Myocyte (in vitro differentiated cells): ENCODE results near the gene TGM5. TPM values are rescaled to one million over a fixed set of nuclear protein-coding genes. Genes with fewer than 3 reads are reported as not detected.
A peak's percentile ranks its signal among the peaks of the same experiment; 100 is the strongest.
"Not testable (repeated sequence)": the region's sequence is repeated elsewhere in the genome, so short reads cannot be mapped to it uniquely, and the experiment has no call there.

Source experiments
- DNase-seq: peaks from one replicate; pipeline ENCODE4 v3.0.0-alpha.2; 2012; ENCODE audit warnings: low read depth
- total RNA-seq: library from RNA; depleted of rRNA; stranded (reverse); fragments of >200 nt; gene quantifications from 2 replicates; pipeline ENCODE4 v1.2.3, GENCODE V29; 2014

TGM5 gene
- total RNA-seq, 1 donor from 2014 or later, result not detected

- no peak for DNase-seq
These were observed 47.6 kb downstream of the TGM5 start for GRCh38 chr15:43218908-43219706.

DNA sequence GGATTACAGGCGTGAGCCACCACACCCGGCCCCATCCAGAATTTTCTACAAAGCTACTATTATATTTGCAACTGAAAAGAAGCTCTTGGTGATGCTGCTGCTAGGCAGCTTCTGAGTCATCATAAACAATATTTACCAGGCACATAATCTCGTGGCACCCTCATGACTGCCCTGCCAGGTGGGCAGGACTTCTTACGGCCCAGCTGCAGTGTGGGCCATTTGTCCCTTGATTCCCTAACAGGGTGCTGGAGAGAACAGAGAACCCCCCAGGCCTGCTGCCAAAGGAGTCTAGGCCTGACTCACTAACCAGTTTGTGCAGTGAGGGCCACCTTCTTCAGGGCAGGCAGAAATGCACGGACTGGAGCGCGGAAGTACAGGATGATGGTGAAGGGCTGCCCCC is 50.8 kb downstream of the TGM5 start:
- DNase-seq, result peak; percentile 20

DNA sequence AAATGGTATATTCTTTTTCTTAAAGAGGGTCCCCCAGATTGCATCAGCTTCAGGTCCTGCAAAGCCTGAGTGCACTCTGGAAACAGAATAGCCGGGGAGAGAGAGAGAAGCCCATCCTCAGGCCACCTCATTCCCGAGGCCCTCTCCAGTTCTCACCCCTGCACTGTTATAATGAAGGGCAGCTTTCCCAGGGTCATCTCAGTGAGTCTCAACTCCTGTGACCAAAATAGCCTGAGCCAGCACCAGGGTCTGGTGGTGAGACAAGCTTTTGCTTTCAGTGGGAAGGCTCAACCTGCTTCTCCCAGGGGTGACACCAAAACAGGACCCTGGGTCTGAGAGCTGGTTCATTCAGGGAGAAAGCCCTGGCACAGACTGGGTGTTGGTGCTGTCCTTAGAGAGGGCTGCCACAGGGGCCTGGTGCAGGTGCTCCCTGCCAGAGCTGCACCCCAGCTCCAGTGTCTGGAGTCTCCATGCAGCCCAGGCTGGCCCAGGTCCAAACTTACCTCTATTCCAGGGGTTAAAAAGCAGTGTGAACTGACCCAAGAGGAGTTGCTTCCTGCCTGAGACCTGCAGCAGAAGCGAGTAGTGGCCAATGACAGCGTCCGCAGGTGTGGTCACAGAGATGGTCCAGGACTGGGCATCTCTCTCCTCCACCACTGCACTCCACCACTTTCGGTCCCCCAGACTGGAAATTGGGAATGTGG is 52.0 kb downstream of the TGM5 start:
- DNase-seq, result no peak

GRCh38 chr15:43214169-43214568 is 52.6 kb downstream of the TGM5 start:
- no peak for DNase-seq

DNA sequence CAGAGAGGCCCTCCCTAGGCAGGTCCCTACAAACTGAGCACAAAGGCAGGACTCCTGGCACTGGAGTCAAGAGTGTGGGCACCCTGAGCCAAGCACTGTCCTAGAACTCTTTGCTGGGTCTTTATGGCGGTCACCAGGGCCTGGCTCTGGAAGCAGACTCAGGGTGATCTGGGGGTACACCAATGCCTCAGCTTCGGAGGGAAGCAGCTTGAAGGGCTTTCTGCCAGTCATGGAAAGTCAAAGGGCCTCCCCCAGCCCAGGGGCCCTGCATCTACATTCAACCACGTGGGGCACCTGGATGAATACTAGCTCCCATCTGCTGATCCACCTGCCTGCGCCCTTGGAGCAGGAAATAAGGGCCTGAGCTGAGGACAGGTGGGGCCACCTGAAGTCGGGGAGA is 53.3 kb downstream of the TGM5 start:
- DNase-seq, result no peak

DNA sequence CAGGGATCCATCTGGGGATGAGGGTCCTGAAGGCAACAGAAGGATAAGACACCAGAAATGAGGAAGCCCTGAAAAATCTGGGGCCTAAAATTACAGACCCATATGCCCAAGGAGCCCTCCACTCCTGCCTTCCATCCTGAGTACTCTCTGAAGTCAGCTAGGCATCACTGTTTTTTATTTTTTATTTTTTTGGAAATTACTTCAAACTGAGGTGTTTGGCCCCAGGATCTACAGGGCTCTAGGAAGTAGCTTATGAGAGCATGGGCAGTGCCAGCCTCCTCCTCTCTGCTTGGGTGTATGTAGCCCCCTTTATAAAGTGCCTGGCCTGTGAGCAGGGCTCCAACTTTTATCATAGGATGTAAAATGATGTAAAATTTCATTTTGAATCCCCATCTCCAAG is 53.8 kb downstream of the TGM5 start:
- no peak for DNase-seq

- peak; percentile 17 for DNase-seq
These were observed 54.4 kb downstream of the TGM5 start for GRCh38 chr15:43212299-43212698.

GRCh38 chr15:43211224-43211735 is 55.4 kb downstream of the TGM5 start:
- DNase-seq, result no peak

GRCh38 chr15:43210807-43211206 is 55.9 kb downstream of the TGM5 start:
- DNase-seq, result no peak

DNA sequence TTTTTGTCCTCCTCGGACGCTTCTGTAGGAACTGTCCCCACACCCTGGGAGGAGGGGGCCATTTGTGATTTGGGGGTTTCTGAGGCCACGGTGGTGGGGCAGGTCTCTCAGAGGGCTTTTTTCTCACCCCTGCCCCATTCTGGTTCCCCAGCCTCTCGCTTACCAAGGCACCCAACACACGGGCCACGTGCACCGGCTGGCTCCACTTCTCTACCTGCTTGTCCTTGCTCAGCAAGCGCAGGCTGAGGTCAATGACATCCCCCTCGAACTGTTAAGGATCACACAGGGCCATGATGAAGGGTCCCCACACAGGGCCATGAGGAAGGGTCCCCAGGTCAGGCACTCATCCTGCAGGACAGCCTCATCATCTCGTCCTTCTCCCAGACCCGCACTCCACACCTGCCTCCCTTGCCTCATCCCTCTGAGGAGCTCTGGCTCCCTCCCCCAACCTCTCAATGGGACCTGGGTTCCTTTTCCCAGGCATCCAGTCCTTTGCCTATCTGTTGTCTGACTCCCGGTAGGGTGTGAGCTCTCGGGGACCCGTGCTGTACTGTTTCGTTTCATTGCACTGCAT is 56.5 kb downstream of the TGM5 start:
- DNase-seq, result no peak

GRCh38 chr15:43209059-43209824 is 57.5 kb downstream of the TGM5 start:
- no peak for DNase-seq

GRCh38 chr15:43208052-43209002 is 58.4 kb downstream of the TGM5 start:
- DNase-seq, result no peak

GRCh38 chr15:43207024-43207423 is 59.7 kb downstream of the TGM5 start:
- no peak for DNase-seq

- no peak for DNase-seq
These were observed 60.7 kb downstream of the TGM5 start for GRCh38 chr15:43206054-43206453.

GRCh38 chr15:43204016-43204901 is 62.5 kb downstream of the TGM5 start:
- peak; percentile 52 for DNase-seq

DNA sequence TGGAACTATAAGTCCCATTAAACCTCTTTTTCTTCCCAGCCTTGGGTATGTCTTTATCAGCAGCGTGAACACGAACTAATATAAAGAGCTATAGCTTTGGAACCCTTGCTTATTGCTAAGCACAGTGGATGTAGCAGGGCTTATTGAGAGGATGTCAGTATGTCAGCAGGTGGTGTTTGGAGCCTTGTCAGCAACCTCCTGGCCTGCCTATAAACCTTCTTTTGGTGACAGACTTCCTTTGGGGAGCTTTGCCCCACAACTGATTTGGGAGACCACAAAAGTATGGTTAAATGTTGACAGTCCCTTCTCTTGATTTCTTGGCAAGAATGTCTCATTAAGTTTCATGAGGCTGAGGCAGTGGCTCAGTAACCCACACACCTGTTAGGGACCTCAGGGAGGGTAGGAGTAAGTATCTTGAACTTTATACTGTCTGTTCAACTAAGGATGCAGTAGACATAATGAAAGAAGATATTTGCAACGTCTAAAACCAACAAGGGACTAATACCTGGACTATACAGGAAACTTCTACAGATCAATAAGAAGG is 66.7 kb downstream of the TGM5 start:
- DNase-seq, result no peak

DNA sequence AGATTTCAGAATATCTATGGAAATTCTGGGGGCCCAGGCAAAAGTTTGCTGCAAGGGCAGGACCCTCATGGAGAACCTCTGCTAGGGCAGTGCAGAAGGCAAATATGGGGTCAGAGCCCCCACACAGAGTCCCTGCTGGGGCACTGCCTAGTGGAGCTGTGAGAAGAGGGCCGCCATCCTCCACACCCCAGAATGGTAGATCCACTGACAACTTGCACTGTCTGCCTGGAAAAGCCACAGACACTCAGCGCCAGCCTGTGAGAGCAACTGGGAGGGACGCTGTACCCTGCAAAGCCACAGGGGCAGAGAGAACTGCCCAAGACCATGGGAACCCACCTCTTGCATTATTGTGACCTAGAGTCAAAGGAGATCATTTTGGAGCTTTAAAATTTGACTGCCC is 67.7 kb downstream of the TGM5 start:
- no peak for DNase-seq

DNA sequence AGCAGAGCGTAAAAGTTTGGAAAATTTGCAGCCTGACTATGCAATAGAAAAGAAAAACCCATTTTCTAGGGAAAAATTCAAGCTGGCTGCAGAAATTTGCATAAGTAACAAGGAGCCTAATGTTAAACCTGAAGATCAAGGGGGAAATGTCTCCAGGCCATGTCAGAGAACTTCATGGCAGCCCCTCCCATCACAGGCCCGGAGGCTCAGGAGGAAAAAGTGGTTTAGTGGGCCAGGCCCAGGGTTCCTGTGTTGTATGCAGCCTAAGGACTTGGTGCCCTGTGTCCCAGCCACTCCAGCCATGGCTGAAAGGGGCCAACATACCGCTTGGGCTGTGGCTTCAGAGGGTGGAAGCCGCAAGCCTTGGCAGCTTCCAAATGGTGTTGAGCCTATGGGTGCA is 68.2 kb downstream of the TGM5 start:
- not testable (repeated sequence) for DNase-seq

- DNase-seq, result not testable (repeated sequence)
These were observed 69.0 kb downstream of the TGM5 start for GRCh38 chr15:43197773-43198172.
